SW 1271 (cell line): ENCODE measurements around the gene CAMKK2.
A peak's percentile ranks its signal among the peaks of the same experiment; 100 is the strongest.
"Not testable (repeated sequence)": the region's sequence is repeated elsewhere in the genome, so short reads cannot be mapped to it uniquely, and the experiment has no call there.

Experiments
- DNase-seq, 2 experiments: peaks; one replicate each; lab custom pipeline; 2025; lab: John Stamatoyannopoulos, UW

Gene CAMKK2

DNA sequence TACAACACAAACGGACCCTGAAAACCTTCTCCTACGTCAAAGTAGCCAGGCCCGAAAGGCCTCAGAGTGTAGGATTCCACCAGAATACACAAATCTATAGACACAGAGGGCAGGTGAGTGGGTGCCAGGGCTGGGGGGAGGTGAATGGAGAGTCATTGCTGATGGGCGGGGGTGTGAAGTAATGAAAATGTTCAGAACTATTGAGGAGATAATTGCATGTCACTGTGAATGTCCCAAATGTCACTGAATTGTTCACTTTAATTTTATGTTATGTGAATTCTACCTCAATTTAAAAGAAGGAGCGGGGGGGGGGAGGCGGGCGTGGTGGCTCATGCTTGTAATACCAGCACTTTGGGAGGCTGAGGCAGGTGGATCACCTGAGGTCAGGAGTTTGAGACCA lies 50.6 kb downstream of the CAMKK2 start:
- DNase-seq: no peak

DNA sequence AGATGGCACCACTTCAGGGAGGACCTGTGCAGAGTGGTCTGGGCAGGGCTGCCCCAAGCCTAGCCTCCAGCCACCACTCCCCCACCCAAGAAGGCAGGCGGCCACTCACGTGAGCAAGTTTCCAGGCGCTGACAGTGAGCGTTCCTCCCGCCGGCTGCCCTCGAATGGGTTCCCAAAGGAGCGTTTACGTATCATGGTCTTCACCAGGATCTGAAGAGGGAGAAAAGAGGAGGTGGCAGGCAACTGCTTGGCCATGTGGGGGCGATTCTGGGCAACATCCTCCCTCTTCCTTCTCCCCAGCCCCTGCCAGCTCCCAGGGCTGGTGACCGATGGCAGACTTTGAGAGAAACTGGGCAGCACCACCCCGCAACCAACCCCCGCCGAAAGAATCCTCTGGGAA lies 51.5 kb downstream of the CAMKK2 start:
- DNase-seq: no peak

DNA sequence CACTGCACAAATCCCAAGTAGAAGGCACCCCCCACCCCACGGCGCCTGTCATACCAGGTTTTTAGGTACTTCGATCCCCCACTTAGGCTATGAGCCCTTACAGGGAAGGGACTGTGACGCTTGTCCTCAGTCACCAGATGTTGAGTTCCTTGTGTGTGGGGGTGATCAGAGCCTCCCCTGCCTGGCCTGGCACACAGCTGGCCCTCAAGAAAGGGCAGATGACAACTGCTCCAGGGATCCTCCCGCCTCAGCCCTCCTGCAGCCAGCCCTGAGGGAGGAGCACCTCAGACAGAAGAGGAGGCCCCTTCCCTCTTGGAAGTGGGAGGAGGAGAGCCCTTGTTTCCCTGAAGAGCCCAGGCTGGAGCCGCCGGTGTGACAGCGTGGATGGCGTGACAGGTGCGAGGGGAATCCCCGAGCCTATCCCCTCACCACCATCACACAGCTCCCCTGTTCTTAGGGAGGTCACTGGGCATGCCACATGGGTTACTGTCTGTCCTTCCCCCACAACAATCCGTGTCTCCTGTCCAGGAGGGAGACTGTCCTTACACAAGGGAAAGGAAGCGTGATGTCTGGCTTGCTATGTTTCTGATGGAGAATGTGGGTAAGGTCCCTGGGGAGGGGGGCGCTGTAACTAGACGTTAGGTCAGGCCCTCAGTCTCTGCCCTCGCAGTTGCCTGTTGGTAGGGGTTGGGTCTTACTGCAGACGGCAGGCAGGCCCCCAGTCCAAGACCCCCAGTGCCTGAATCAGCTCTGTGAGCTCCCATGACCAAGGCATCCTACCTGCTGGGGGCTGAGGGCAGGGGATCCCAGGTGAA lies 55.1 kb downstream of the CAMKK2 start:
- no peak for DNase-seq

DNA sequence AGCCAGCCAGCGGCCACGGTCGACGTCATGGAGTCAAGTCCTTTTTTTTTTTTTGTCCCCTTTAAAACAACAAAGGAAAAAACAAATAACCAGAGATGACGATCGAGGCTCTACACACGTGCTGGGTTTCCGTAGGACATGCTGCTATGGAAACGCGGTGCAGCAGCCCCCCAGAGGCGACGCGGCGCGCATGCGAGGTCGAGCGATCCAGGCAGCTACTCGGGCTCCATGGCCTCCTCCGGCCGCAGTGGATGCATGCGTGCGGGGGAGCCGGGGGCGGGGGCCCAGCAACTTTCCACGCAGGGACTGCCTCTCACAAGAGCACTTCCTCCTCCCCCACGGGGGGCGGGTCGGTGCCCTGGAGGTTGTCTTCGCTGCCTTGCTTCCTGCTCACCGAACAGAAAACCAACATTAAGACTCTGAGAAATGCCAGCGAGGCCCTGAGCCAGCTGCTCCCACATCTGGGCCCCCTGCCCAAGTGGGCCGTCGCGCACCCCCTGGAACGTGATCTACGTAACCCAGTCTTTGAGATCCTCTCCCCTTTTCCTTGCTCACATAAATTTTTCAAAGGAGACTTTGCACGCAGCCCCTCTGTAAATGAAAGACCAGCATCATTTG lies 55.9 kb downstream of the CAMKK2 start:
- DNase-seq: no peak

DNA sequence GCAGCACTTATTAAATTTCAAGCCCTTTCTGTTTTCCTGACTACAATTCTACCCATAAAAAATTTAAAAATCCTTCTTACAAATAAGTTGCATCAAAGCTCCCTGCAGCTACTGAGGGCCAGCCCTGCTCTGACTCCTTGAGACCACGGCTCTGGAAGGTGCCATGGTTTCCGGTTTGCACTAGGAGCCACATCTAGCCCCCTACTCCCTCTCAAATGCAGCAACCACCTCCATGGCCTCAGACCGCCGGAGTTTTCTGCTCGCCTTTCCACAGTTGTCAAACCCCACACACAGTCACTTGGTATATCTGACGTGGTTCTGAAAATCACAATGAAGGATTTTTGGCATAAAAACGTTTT lies 56.5 kb downstream of the CAMKK2 start:
- no peak for DNase-seq

DNA sequence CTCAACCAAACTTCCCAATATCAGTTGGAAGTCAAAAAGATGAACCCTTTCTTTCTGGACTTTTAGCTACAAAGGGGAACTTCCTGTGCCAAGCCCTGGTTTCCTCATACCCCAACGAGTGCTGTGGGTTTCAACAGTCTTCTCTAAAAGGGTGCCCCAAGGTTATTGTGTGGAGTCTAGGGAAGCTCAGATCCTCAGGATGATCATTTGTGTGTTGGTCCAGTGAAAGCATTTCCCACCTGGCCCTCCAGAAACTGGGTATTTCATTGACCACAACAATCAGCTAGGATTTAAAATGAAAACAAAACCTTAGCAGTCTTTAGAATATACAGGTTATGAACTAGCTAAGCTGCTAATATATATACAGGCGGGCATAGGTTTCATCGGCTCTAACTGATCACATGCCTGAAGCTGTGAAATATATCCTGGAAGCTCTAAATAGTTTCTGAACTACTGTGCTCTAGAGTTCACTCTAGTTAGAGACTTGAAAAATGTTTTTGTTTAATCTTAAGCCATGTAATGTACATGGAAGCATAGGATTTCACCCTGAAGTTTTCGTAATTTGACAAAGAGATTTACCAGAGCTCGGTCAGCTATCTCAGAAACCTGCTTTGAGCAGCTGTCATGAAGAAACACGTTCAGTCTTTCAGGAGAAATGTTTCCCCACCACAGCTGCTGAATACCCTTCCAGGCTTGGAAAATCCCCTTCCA lies 57.0 kb downstream of the CAMKK2 start:
- DNase-seq: no peak

DNA sequence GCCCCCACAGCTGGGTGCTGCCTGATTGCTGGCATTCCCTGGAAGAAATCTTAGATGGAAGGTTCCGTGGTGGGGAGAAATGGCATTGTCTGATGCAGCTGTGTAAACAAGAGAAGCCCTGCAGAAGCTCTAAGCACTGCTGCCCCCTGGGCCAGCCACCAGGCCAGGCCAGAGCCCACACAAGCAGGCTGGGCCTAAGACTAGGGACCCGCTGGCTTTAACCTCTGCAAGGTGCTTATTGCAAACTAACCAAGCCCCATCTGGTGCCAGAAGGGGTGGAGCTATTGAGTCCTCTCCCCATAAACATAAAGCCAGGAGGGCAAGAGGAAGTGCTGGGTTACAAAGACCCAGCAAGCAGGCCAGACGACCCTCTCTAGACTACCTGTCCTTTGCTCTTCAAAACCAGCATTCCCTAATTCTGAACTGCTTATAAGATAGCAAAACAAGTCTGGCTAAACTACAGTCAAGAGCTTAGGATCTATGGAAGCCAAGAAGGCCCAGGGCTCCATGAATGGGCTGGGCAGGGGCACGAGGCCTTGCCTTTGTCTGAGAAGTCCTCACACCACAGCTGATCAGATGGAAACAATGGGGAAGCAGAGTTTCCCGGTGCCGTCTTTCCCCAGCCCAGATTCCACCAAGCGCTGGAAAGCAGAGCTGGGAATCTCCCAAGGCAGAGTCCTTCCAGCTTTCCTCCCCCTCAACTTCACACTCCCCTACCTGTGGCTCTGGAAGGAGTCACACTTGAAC lies 57.7 kb downstream of the CAMKK2 start:
- no peak for DNase-seq

DNA sequence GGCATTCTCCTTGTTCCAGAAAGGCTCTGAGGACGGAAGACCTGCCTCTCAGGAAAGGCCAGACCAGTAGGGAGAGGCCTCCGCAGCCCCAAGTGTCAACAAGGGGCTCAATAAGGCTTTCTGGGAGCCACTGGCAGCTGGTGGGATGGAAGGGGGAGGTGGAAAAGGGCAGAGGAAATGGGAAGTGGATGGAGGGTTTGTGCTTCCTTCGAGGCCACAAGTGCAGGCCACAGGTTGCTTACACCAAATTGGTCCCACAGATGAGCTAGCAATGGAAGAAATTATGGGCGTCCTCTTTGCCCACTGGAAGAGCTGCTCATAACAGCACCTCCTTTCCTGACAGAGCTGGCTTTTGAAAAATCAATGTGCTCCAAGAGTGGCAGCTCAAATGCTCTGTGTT lies 58.4 kb downstream of the CAMKK2 start:
- no peak for DNase-seq

DNA sequence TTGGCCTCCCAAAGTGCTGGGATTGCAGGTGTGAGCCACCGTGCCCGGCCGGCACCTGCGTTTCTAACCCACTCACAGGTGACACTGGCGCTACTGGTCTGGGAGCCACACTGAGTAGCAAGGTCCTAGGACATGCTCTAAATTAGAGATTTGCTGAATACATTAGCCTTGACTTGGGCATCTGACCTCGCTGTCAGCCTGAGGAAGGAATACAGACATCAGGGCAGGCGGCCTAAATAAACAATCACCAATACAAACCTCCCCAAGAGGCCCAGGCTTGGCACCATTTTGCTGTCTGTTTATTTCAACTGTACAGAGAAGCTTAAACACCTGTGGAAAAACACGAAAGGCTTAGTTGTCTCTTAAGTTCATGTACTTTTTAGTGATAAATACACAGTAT lies 59.1 kb downstream of the CAMKK2 start:
- no peak for DNase-seq

DNA sequence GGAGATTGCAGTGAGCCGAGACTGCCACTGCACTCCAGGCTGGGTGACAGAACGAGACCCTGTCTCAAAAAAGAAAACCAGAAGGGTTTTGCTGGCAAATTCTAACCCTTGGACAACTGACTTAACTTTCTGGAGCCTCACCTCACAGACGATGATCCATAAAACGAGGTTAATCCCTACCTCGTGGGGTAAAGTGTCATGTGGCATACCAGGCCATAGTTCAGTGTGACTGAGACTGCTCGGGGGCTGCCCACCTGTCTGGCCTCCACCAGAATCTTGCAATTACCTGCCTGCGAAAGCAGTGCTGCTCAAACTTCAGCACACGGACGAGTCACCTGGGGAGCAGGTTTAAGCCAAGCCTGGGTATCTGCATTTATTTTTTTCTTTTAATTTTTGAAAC lies 59.7 kb downstream of the CAMKK2 start:
- no peak for DNase-seq

DNA sequence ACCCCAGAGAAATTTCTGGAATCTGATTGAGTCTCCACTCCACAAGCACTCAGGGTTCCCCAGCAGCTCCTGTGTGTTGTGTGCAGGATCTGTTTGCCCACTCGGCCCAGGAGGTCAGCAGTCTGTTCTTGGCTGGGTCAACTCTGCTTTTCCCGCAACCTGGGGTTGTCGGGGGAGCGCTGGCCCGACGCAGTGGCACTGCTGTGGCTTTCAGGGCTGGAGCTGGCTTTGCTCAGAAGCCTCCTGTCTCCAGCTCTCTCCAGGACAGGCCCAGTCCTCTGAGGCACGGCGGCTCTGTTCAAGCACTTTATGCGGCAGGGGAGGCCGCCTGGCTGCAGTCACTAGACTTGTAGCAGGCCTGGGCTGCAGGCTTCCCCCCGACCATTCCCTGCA lies 62.9 kb downstream of the CAMKK2 start:
- DNase-seq: no peak

DNA sequence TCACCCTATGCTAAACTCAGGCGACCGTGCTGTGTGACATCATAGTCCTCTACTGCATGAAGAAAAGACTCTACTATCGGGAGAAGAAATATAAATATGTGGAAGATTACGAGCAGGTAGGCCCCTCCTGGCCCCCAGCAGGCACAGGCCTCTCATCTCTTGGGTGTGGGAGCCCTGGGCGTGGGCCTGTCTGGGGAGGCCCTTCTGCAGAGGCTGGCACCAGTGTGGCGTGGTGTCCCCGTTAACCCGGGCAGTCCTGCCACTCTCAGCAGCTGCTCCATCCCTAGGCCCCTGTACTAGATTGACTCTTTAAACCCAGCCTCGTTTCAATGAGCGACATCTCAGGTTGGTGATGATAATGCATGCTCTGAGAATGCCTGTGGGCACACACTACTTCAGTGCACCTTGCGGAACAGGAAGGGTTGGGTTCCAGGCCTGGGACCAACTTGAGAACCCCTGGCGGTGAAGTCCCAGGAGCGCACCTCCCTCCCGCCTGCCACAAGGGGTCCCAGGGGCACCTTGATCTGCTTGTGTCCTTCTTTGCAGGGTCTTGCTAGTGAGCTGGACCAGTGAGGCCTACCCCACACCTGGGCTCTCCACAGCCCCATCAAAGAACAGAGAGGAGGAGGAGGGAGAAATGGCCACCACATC lies 63.4 kb downstream of the CAMKK2 start:
- DNase-seq: no peak

DNA sequence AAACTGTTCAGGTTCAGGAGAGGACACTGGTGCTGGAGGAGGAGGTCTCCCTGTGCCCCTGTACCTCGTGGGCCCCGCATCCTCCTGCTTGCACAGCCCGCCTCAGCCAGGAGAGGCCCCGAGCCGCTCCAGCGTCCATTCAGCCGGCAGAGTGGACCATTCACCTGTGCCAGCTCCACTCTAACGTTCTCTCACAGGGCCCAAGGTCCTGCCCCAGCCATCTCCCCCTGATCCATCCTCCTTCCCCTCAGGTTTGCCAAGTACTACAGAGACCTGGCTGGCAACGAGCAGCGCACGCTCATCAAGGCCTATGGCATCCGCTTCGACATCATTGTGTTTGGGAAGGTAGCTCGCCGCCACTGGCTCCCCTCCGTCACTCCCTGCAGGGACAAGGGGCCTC lies 64.3 kb downstream of the CAMKK2 start:
- DNase-seq: no peak

DNA sequence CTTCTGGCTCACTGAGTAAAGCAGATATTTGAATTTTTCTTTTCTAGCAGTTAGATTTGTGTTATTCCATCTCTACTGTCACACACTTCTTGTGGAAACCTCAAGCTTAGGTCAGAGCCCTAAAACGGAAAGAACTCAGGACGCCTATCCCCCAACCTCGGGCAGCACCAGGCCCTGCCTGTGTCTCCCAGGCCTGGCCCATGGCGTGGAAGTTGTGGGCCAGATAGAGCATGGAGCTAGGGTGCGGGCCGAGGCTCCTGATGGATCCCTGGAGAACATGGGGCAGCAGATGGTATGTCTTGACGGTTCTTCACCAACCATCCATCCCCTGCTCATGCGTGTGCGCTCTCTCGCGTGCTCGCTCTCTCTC lies 66.0 kb downstream of the CAMKK2 start:
- DNase-seq: no peak

DNA sequence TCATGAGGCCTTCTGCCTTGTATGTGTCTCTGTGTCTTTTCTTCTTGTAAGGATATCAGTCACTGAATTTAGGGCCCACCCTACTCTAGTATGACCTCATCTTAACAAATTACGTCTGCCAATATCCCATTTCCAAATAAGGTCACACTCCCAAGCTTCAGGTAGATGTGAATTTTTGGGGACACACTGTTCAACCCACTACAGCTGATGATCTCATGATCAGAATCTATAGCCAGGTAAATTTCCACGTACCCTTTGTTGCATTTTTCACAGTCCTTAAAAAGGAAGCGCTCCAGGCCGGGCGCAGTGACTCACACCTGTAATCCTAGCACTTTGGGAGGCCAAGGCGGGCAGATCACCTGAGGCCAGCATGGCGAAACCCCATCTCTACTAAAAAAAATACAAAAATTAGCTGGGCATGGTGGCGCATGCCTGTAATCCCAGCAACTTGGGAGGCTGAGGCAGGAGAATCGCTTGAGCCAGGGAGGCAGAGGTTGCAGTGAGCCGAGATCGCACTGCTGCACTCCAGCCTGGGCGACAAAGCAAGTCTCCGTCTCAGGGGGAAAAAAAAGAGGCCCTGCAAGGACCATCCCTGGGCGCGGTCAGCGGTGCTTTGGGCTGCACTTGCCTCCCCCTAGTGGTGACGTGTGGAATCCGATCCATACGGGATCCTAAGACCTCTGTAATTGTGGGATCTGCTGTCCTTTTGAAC lies 66.5 kb downstream of the CAMKK2 start:
- peak; percentile 41 to 62 for DNase-seq

DNA sequence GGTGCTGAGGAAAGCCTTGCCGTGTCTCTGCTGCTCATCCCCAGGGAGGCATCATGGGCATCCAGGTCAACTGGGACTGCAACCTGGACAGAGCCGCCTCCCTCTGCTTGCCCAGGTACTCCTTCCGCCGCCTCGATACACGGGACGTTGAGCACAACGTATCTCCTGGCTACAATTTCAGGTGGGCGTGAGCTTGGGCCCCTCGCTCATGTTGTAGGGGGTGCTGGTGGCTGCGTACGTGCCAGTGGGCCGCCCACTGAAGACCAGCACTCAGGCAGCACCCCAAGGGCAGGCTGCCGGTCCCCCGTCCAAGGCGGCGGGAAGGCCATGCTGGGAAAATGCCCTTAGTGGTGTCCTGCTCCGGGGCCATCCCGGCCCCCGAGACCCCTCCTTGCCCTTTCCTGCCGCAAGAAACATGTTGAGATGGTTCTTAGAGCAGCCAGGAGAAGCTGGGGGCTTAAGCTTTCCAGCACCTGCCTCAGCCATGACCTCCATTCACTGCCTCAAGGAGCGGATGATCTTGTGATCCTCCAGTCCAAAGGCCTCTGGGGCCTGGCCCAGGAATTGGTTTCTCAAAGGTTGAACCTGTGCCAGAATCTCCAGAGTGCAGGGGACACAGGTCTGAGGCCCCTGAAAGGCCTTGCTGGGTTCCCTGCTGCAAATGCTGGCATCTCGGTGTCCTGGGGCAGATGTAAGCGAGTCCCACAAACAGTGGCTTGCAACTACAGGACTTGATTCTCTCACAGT lies 67.4 kb downstream of the CAMKK2 start:
- no peak for DNase-seq

DNA sequence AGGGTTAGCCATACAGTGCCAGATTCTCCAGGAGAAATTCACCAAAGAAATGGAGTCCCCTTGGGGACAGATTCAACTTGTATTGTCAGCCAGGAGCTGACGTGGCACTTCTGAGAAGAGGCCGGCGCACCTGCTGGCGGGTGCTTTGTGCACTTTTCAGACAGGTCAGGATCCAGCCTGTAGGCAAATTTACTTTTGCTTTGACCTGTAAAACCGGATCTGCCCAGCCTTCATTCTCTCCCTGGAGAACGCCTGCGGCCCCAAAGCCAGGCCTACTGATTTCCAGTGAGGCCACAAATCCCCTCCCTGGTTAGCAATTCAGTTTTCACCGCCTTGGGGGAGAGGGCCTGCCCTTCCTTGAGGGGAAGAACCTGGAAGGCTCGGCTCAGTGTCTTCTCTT lies 69.2 kb downstream of the CAMKK2 start:
- DNase-seq: no peak

DNA sequence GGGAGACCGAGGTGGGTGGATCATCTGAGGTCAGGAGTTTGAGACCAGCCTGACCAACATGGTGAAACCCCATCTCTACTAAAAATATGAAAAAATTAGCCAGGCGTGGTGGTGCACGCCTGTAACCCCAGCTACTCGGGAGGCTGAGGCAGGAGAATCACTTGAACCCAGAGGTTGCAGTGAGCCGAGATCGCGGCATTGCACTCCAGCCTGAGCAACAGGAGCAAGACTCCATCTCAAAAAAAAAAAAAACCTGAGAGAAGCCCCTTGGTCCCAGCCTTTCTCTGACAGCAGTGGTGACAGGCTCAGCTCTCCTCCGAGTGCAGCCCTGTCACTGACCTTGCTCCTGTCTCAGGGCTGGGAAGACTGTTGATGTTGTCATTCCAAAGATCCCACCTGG lies 69.6 kb downstream of the CAMKK2 start:
- not testable (repeated sequence) for DNase-seq

DNA sequence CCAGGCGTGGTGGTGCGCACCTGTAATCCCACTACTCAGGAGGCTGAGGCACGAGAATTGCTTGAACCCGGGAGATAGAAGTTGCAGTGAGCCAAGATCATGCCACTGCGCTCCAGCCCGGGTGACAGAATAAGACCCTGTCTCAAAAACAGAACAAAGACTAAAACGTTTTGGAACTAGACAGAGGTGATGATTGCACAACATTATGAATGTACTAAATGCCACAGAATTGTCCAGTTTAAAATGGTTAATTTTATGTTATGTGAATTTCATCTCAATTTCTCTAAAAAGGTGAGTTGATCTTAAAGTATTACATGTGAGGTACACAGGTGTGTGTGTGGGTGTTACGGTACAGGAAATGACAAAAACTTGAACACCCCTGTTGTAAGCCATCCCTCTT lies 70.1 kb downstream of the CAMKK2 start:
- no peak for DNase-seq

DNA sequence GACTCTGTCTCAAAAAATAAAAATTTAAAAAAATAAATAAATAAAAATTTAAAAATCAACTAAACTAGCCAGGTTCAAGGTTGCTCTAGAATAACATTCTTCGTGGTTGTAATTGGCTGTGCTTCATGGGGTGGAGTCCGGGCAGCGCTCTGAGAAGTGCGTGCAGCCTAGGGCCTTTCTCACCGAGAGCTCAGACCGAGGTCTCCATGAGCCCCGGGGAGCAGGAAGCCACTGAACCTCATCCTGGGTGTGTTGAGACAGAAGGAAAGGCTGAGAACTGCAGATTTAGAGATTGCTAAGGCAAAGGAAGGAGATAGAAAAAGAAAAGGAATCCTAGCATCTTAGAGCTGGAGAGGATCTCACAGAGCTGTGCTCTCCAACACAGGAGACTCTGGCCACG lies 71.9 kb downstream of the CAMKK2 start:
- DNase-seq: no peak
